Activated CD4-positive, alpha-beta T cell treated with anti-CD3 and anti-CD28 coated beads for 48 hours (primary cell): ENCODE data around the gene MTERF4.

ENCODE experiments used
- DNase-seq: peaks from one replicate; pipeline ENCODE4 v3.0.0-alpha.2; 2020

The MTERF4 gene

GRCh38 chr2:241087420-241088268 is 14.4 kb downstream of the MTERF4 start:
- DNase-seq, result no peak

- no peak for DNase-seq
Measured at GRCh38 chr2:241084856-241085444, 17.1 kb downstream of the MTERF4 start.

GRCh38 chr2:241083091-241083415 is 19.0 kb downstream of the MTERF4 start:
- no peak for DNase-seq

GRCh38 chr2:241082341-241083090 is 19.6 kb downstream of the MTERF4 start:
- no peak for DNase-seq

GRCh38 chr2:241081643-241082340 is 20.3 kb downstream of the MTERF4 start:
- no peak for DNase-seq

- no peak for DNase-seq
Measured at GRCh38 chr2:241081190-241081642, 20.9 kb downstream of the MTERF4 start.

GRCh38 chr2:241080405-241081189 is 21.5 kb downstream of the MTERF4 start:
- DNase-seq, result no peak

GRCh38 chr2:241074901-241075540 is 27.1 kb downstream of the MTERF4 start:
- DNase-seq, result no peak

GRCh38 chr2:241074065-241074818 is 27.8 kb downstream of the MTERF4 start:
- DNase-seq, result no peak

GRCh38 chr2:241073166-241074064 is 28.7 kb downstream of the MTERF4 start:
- no peak for DNase-seq

GRCh38 chr2:241072553-241073165 is 29.4 kb downstream of the MTERF4 start:
- no peak for DNase-seq

- DNase-seq, result no peak
Measured at GRCh38 chr2:241072151-241072550, 29.9 kb downstream of the MTERF4 start.

GRCh38 chr2:241071677-241072111 is 30.4 kb downstream of the MTERF4 start:
- DNase-seq, result no peak

- DNase-seq, result no peak
Measured at GRCh38 chr2:241070811-241071676, 31.0 kb downstream of the MTERF4 start.

GRCh38 chr2:241070361-241070760 is 31.7 kb downstream of the MTERF4 start:
- no peak for DNase-seq

- DNase-seq, result no peak
Measured at GRCh38 chr2:241069821-241070281, 32.2 kb downstream of the MTERF4 start.

- no peak for DNase-seq
Measured at GRCh38 chr2:241068942-241069810, 32.9 kb downstream of the MTERF4 start.
